Measurements from ENCODE around the gene BMPR2.

Gene BMPR2

GRCh38 chr2:202408546-202409140 lies 32.5 kb downstream of the BMPR2 start:
- TF ChIP-seq REST (IDR thresholded peaks at IDR 0.05; ENCODE audit: low read depth) (no peak), ZBTB7A (IDR thresholded peaks at IDR 0.05; ENCODE audit: low read depth) (no peak), USF1 (IDR thresholded peaks at IDR 0.05) (no peak), YY1 (IDR thresholded peaks at IDR 0.05; ENCODE audit: low read depth) (no peak), TAF1 (IDR thresholded peaks at IDR 0.05; ENCODE audit: low read depth) (no peak), CREB1 (IDR thresholded peaks at IDR 0.05; ENCODE audit: low read depth) (no peak), EGR1 (IDR thresholded peaks at IDR 0.05) (no peak), TCF12 (IDR thresholded peaks at IDR 0.05; ENCODE audit: low read depth) (no peak), TEAD4 (IDR thresholded peaks at IDR 0.05) (no peak), EP300 (IDR thresholded peaks at IDR 0.05; ENCODE audit: borderline replicate concordance) (no peak)

- no peak for TF ChIP-seq TAF1 (IDR thresholded peaks at IDR 0.05; ENCODE audit: low read depth)
- no peak for TF ChIP-seq CREB1 (IDR thresholded peaks at IDR 0.05; ENCODE audit: low read depth)
- TF ChIP-seq TCF12 (IDR thresholded peaks at IDR 0.05; ENCODE audit: low read depth) = no peak
- no peak for TF ChIP-seq REST (IDR thresholded peaks at IDR 0.05; ENCODE audit: low read depth)
- TF ChIP-seq USF1 (IDR thresholded peaks at IDR 0.05) = no peak
- no peak for TF ChIP-seq RAD21 (IDR thresholded peaks at IDR 0.05; ENCODE audit: low read depth)
Measured at GRCh38 chr2:202410092-202410491, 34.0 kb downstream of the BMPR2 start.

GRCh38 chr2:202411097-202411496 lies 35.0 kb downstream of the BMPR2 start:
- TF ChIP-seq ZBTB7A (IDR thresholded peaks at IDR 0.05; ENCODE audit: low read depth) (no peak), TAF1 (IDR thresholded peaks at IDR 0.05; ENCODE audit: low read depth) (no peak), TCF12 (IDR thresholded peaks at IDR 0.05; ENCODE audit: low read depth) (no peak), RAD21 (IDR thresholded peaks at IDR 0.05; ENCODE audit: low read depth) (no peak), MAX (IDR thresholded peaks at IDR 0.05) (no peak), FOXM1 (IDR thresholded peaks at IDR 0.05; ENCODE audit: borderline replicate concordance, low read depth) (no peak), YY1 (IDR thresholded peaks at IDR 0.05; ENCODE audit: low read depth) (no peak), REST (IDR thresholded peaks at IDR 0.05; ENCODE audit: low read depth) (no peak), EGR1 (IDR thresholded peaks at IDR 0.05) (no peak), CEBPB (IDR thresholded peaks at IDR 0.05) (no peak), TEAD4 (IDR thresholded peaks at IDR 0.05) (no peak), EP300 (IDR thresholded peaks at IDR 0.05; ENCODE audit: borderline replicate concordance) (no peak), CREB1 (IDR thresholded peaks at IDR 0.05; ENCODE audit: low read depth) (no peak), NFIC (IDR thresholded peaks at IDR 0.05) (no peak), USF1 (IDR thresholded peaks at IDR 0.05) (no peak)

GRCh38 chr2:202418027-202418426 lies 41.9 kb downstream of the BMPR2 start:
- TF ChIP-seq TAF1 (IDR thresholded peaks at IDR 0.05; ENCODE audit: low read depth) (no peak), EP300 (IDR thresholded peaks at IDR 0.05; ENCODE audit: borderline replicate concordance) (no peak), NFIC (IDR thresholded peaks at IDR 0.05) (no peak), CEBPB (IDR thresholded peaks at IDR 0.05) (no peak), TEAD4 (IDR thresholded peaks at IDR 0.05) (no peak), MAX (IDR thresholded peaks at IDR 0.05) (no peak), FOXM1 (IDR thresholded peaks at IDR 0.05; ENCODE audit: borderline replicate concordance, low read depth) (no peak), CREB1 (IDR thresholded peaks at IDR 0.05; ENCODE audit: low read depth) (no peak), TCF12 (IDR thresholded peaks at IDR 0.05; ENCODE audit: low read depth) (no peak), YY1 (IDR thresholded peaks at IDR 0.05; ENCODE audit: low read depth) (no peak), ZBTB7A (IDR thresholded peaks at IDR 0.05; ENCODE audit: low read depth) (no peak), RAD21 (IDR thresholded peaks at IDR 0.05; ENCODE audit: low read depth) (no peak), REST (IDR thresholded peaks at IDR 0.05; ENCODE audit: low read depth) (no peak), USF1 (IDR thresholded peaks at IDR 0.05) (no peak), EGR1 (IDR thresholded peaks at IDR 0.05) (no peak)

Data from Ishikawa (cell line).